Glomerular visceral epithelial cell (primary cell): ENCODE results near the gene PACS1.

Experiments used
- DNase-seq: peaks from one replicate; pipeline ENCODE4 v3.0.0-alpha.2; 2016; ENCODE audit errors: extremely low spot score

The PACS1 gene

GRCh38 chr11:66050581-66051231 lies 19.4 kb upstream of the PACS1 start:
- no peak for DNase-seq

- DNase-seq, result no peak
Observed at GRCh38 chr11:66051371-66051765, 18.7 kb upstream of the PACS1 start.

- peak; percentile 99 for DNase-seq
Observed at GRCh38 chr11:66051766-66052663, 18.1 kb upstream of the PACS1 start, which contains the start of gene SF3B2. Gene SF3B2, plus strand, starts transcription at chr11:66052364. Its CDS starts 21 bp downstream, at chr11:66052385.

GRCh38 chr11:66052664-66052982 lies 17.4 kb upstream of the PACS1 start:
- DNase-seq, result no peak

GRCh38 chr11:66055021-66055420 lies 15.1 kb upstream of the PACS1 start:
- DNase-seq, result no peak

GRCh38 chr11:66056501-66056900 lies 13.6 kb upstream of the PACS1 start:
- no peak for DNase-seq

- no peak for DNase-seq
Observed at GRCh38 chr11:66059966-66060680, 9.9 kb upstream of the PACS1 start.

GRCh38 chr11:66061268-66061667 lies 8.8 kb upstream of the PACS1 start:
- no peak for DNase-seq

GRCh38 chr11:66062408-66062807 lies 7.7 kb upstream of the PACS1 start:
- DNase-seq, result no peak

- no peak for DNase-seq
Observed at GRCh38 chr11:66063900-66064299, 6.2 kb upstream of the PACS1 start.

GRCh38 chr11:66064571-66064970 lies 5.5 kb upstream of the PACS1 start:
- no peak for DNase-seq

- DNase-seq, result no peak
Observed at GRCh38 chr11:66066751-66067150, 3.3 kb upstream of the PACS1 start.

GRCh38 chr11:66067640-66068039 lies 2.4 kb upstream of the PACS1 start:
- no peak for DNase-seq

GRCh38 chr11:66068154-66068821 lies 1.8 kb upstream of the PACS1 start:
- DNase-seq, result peak; percentile 71

- peak; percentile 53 for DNase-seq
Observed at GRCh38 chr11:66068923-66069714, 953 bp upstream of the PACS1 start.

GRCh38 chr11:66070604-66071380 lies 720 bp downstream of the PACS1 start:
- peak; percentile 33 for DNase-seq

GRCh38 chr11:66071381-66071801 lies 1.3 kb downstream of the PACS1 start:
- DNase-seq, result no peak

- no peak for DNase-seq
Observed at GRCh38 chr11:66072081-66072480, 2.0 kb downstream of the PACS1 start.

GRCh38 chr11:66072518-66072917 lies 2.4 kb downstream of the PACS1 start:
- DNase-seq, result no peak

GRCh38 chr11:66073669-66074068 lies 3.6 kb downstream of the PACS1 start:
- DNase-seq, result no peak
